ENCODE results near the gene SLC12A5.
A peak's percentile ranks its signal among the peaks of the same experiment; 100 is the strongest.
"Not testable (repeated sequence)": the region's sequence is repeated elsewhere in the genome, so short reads cannot be mapped to it uniquely, and the experiment has no call there.

The SLC12A5 gene

DNA sequence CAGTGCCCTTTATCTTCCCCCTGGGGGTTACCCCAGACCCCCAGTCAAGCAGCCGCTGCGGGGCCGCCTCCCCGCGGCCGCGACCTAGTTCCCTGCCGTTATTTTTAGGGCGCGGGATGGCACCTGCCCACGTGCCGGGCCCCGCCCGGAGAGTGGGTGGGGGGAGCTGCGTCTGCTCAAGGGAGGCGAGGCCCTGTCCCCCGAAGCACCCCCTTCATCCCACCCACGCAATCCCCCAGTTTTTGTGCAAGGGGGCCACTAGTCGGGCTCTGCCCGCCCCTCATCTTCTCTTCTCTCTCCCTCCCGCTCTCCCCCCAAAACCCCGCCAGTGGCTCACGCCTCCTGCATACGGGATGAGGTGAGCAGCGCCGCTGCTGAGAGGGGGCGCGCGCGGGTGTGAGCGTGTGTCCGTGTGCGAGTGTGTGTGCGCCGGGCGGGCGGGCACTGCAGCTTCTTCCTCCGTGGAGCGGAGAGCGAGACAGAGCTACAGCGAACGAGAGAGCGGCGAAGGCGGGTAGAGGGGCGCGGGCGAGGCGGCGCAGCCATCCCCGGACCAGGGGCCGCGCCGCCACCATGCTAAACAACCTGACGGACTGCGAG, at the start of gene SLC12A5:
Gene SLC12A5, plus strand, starts transcription at position 444 of the 600 bp plus-strand sequence. Its CDS starts 130 bp downstream, at position 574.
- no peak within 1 kb of the TSS for H3K27ac ChIP-seq (ENCODE audit: low read depth, low read length)
- peaks cover 100% of the 10 kb centered on the region for H3K27me3 ChIP-seq (ENCODE audit: control insufficient read depth, insufficient read depth, low read length)
- H3K4me1 ChIP-seq (ENCODE audit: control insufficient read depth, insufficient read depth, low read length) = peaks cover 16% of the 10 kb centered on the region; the same call in 1 of the 2 replicates
- no peak within 1 kb of the TSS for H3K9ac ChIP-seq (ENCODE audit: low read depth, low read length)
- peak within 1 kb of the TSS; percentile 33; the same call in 1 of the 2 replicates for H3K4me3 ChIP-seq (ENCODE audit: low read depth, low read length)
- H3K9me3 ChIP-seq (ENCODE audit: control insufficient read depth, insufficient read depth, low read length) = no peaks in the 10 kb centered on the region
- H3K36me3 ChIP-seq (ENCODE audit: control insufficient read depth, insufficient read depth, low read length) = no peaks in the 10 kb centered on the region

DNA sequence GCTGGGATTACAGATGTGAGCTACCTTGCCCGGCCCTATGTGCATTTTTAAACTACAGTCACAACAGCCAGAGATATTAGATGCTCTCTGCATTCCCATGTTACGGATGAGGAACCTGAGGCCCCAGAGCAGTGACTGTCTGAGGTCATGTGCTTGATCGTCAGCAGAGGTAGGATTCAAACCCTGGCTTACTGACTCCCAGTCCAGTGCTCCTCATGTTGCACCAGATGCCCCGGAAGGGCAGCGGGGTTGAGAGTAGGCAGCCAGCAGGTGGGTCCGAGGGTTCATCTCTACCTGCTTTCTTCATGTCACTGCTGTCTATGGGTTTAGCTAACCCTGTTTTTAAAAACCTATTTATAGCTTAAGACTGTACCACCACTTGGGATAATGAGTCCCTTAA, 47.8 kb upstream of the SLC12A5 start:
- Histone ChIP-seq H3K9ac (ENCODE audit: low read depth, low read length) (no peak overlapping the region), H3K4me1 (ENCODE audit: control insufficient read depth, insufficient read depth, low read length) (peaks cover 10% of the 10 kb centered on the region), H3K4me3 (ENCODE audit: low read depth, low read length) (no peak overlapping the region), H3K27me3 (ENCODE audit: control insufficient read depth, insufficient read depth, low read length) (no peaks in the 10 kb centered on the region), H3K36me3 (ENCODE audit: control insufficient read depth, insufficient read depth, low read length) (no peaks in the 10 kb centered on the region), H3K9me3 (ENCODE audit: control insufficient read depth, insufficient read depth, low read length) (no peaks in the 10 kb centered on the region), H3K27ac (ENCODE audit: low read depth, low read length) (no peak overlapping the region)

DNA sequence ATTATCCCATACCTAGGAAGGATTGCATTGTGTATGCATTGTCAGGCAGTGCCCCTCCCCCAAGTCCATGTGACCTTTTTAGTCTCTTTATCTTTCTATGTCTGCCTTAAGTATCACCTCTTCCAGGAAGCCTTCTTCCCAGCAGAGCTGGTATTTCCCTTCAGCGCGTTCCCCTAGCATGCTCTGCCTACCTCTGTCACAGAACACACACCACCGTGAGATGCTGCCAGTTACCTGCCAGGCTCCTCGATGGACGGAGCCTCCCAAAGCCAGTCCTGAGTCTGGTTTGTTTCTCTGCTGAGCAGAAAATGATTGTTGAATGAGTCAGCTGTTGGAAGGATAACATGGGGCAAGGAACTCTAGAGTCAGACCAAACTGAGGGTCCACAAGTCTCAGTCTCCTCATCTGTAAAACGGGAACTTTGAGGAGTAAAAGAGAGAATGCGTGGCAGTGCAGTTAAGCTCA, 45.7 kb upstream of the SLC12A5 start:
- Histone ChIP-seq H3K9ac (ENCODE audit: low read depth, low read length) (0 out of 2 replicates have a peak overlapping the region, but pooled peaks have one; percentile 47), H3K27me3 (ENCODE audit: control insufficient read depth, insufficient read depth, low read length) (no peaks in the 10 kb centered on the region), H3K27ac (ENCODE audit: low read depth, low read length) (no peak overlapping the region), H3K36me3 (ENCODE audit: control insufficient read depth, insufficient read depth, low read length) (no peaks in the 10 kb centered on the region), H3K4me3 (ENCODE audit: low read depth, low read length) (no peak overlapping the region), H3K9me3 (ENCODE audit: control insufficient read depth, insufficient read depth, low read length) (no peaks in the 10 kb centered on the region), H3K4me1 (ENCODE audit: control insufficient read depth, insufficient read depth, low read length) (peaks cover 10% of the 10 kb centered on the region)

DNA sequence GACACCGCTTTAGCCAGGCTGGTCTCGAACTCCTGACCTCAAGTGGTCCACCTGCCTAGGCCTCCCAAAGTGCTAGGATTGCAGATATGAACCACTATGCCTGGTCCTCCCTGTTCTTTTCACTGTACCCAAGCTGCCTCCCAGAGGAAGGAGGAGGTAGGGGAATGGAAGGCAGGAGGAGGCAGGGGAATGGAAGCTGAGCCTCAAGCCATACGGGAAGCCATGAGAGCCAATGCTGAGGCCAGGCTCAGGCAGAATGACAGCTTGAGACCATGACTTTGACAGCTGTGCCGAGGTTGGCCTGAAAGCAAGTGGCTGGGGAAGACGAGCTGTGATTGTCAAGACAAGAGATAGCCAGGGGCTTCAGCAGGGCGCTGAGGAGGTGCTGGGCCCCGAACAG, 43.4 kb upstream of the SLC12A5 start:
- no peak overlapping the region for H3K4me3 ChIP-seq (ENCODE audit: low read depth, low read length)
- H3K36me3 ChIP-seq (ENCODE audit: control insufficient read depth, insufficient read depth, low read length) = no peaks in the 10 kb centered on the region
- no peak overlapping the region for H3K27ac ChIP-seq (ENCODE audit: low read depth, low read length)
- H3K27me3 ChIP-seq (ENCODE audit: control insufficient read depth, insufficient read depth, low read length) = no peaks in the 10 kb centered on the region
- H3K9ac ChIP-seq (ENCODE audit: low read depth, low read length) = no peak overlapping the region
- H3K4me1 ChIP-seq (ENCODE audit: control insufficient read depth, insufficient read depth, low read length) = peaks cover 10% of the 10 kb centered on the region
- H3K9me3 ChIP-seq (ENCODE audit: control insufficient read depth, insufficient read depth, low read length) = no peaks in the 10 kb centered on the region

DNA sequence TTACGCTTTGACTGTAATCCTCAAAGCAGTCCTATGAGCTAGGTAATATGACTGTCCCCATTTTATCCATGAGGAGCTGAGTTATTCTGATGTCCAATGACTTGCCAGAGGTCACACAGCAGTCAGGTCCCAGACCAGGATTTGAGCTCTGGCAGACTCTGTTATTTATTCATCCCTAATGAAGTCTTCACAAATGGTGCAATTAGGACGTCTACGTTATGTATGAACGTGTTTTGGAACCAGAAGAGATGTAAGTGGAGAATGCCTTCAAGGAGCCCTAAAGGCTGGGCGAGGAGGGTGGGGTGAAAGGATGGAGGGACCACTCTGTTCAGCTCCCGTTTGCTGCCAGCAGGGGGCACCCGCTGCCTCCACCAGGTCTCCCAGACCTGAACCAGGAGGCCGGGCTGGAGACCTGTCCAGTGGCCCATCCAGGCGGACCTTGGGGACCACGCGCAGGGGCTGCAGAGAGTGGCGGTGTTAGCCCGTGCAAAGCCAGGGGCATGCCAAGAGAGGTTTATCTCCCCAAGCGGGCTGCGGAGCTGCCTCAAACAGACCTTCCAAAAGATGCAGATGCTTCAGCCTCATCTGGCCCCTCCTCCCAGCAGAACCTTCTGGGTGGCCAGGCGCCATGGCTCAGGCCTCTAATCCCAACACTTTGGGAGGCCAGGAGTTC, 41.8 kb upstream of the SLC12A5 start:
- H3K4me1 ChIP-seq (ENCODE audit: control insufficient read depth, insufficient read depth, low read length) = peaks cover 10% of the 10 kb centered on the region

DNA sequence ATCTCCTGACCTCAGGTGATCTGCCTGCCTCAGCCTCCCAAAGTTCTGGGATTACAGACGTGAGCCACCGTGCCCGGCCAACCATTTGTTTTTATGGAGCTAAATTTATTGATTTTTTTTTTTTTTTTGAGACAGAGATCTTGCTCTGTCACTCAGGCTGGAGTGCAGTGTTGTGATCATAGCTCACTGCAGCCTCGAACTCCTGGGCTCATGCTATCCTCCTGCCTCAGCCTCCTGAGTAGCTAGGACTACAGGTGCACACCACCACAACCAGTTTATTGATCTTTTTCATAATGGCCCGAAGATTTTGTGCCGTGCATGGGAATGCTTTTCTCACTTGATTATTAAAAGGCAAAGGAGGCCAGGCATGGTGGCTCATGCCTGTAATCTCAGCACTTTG, 40.2 kb upstream of the SLC12A5 start:
- not testable (repeated sequence) for H3K9me3 ChIP-seq (ENCODE audit: control insufficient read depth, insufficient read depth, low read length); H3K4me3 ChIP-seq (ENCODE audit: low read depth, low read length); H3K27me3 ChIP-seq (ENCODE audit: control insufficient read depth, insufficient read depth, low read length); H3K36me3 ChIP-seq (ENCODE audit: control insufficient read depth, insufficient read depth, low read length); H3K27ac ChIP-seq (ENCODE audit: low read depth, low read length); H3K4me1 ChIP-seq (ENCODE audit: control insufficient read depth, insufficient read depth, low read length); H3K9ac ChIP-seq (ENCODE audit: low read depth, low read length)

More for the DNA sequence above, 41.8 kb upstream of the SLC12A5 start:
- H3K27ac ChIP-seq (ENCODE audit: low read depth, low read length) = no peak overlapping the region
- H3K4me3 ChIP-seq (ENCODE audit: low read depth, low read length) = no peak overlapping the region
- H3K36me3 ChIP-seq (ENCODE audit: control insufficient read depth, insufficient read depth, low read length) = no peaks in the 10 kb centered on the region
- H3K27me3 ChIP-seq (ENCODE audit: control insufficient read depth, insufficient read depth, low read length) = no peaks in the 10 kb centered on the region
- no peak overlapping the region for H3K9ac ChIP-seq (ENCODE audit: low read depth, low read length)
- no peaks in the 10 kb centered on the region for H3K9me3 ChIP-seq (ENCODE audit: control insufficient read depth, insufficient read depth, low read length)

DNA sequence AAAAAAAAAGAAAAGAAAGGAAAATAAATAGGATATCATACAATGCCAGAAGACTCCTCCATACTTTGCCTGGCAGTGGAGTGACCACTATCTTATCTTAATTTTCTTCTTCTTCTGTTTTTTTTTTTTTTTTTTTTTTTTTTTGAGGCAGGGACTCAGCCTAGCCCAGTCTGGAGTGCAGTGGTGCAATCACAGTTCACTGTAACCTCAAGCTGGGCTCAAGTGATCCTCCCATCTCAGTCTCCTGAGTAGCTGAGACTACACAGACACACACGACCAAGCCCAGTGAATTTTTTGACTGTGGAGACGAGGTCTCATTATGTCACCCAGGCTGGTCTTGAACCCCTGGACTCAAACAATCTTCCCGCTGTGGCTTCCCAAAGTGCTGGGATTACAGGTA, 37.4 kb upstream of the SLC12A5 start:
- Histone ChIP-seq H3K9me3 (ENCODE audit: control insufficient read depth, insufficient read depth, low read length) (no peaks in the 10 kb centered on the region), H3K27ac (ENCODE audit: low read depth, low read length) (no peak overlapping the region), H3K36me3 (ENCODE audit: control insufficient read depth, insufficient read depth, low read length) (no peaks in the 10 kb centered on the region), H3K4me3 (ENCODE audit: low read depth, low read length) (no peak overlapping the region), H3K4me1 (ENCODE audit: control insufficient read depth, insufficient read depth, low read length) (peaks cover 10% of the 10 kb centered on the region), H3K27me3 (ENCODE audit: control insufficient read depth, insufficient read depth, low read length) (no peaks in the 10 kb centered on the region), H3K9ac (ENCODE audit: low read depth, low read length) (no peak overlapping the region)

DNA sequence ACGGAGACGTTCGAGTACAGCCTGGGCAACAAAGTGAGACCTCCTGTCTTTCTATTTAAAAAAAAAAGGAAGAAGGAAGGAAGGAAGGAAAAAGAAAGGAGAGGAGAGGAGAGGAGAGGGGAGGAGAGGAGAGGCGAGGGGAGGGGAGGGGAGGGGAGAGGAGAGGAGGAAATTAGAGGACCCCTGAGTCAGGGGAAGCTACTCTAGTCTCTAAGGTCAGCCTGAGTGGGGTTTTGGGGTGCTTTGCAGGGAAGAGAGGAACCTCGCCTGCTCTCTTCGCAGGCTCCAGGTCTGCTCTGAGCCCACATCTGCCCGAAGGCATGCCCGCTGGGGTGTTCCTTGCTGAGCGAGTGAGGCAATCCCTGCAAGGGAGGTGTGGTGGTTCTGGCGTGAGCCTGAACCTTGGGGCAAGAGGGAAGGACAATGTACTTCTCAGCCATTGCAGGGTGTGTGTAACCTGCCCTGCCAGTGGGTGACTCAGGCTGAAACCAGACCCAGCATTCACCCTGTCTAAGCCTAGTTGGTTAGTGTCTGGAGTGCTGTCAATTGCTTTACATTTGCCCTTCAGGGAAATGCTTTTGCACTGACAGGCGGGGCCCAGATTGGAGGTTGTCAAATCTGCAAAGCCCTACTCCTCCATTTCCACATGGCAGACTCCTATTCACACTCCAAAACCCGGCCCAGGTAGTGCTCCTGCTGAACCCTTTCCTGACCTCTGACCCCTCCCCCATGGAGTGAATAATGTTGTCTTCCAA, 35.6 kb upstream of the SLC12A5 start:
- Histone ChIP-seq H3K9ac (ENCODE audit: low read depth, low read length) (no peak overlapping the region), H3K4me3 (ENCODE audit: low read depth, low read length) (no peak overlapping the region), H3K9me3 (ENCODE audit: control insufficient read depth, insufficient read depth, low read length) (no peaks in the 10 kb centered on the region), H3K27ac (ENCODE audit: low read depth, low read length) (no peak overlapping the region), H3K27me3 (ENCODE audit: control insufficient read depth, insufficient read depth, low read length) (no peaks in the 10 kb centered on the region), H3K36me3 (ENCODE audit: control insufficient read depth, insufficient read depth, low read length) (no peaks in the 10 kb centered on the region), H3K4me1 (ENCODE audit: control insufficient read depth, insufficient read depth, low read length) (peaks cover 10% of the 10 kb centered on the region)

DNA sequence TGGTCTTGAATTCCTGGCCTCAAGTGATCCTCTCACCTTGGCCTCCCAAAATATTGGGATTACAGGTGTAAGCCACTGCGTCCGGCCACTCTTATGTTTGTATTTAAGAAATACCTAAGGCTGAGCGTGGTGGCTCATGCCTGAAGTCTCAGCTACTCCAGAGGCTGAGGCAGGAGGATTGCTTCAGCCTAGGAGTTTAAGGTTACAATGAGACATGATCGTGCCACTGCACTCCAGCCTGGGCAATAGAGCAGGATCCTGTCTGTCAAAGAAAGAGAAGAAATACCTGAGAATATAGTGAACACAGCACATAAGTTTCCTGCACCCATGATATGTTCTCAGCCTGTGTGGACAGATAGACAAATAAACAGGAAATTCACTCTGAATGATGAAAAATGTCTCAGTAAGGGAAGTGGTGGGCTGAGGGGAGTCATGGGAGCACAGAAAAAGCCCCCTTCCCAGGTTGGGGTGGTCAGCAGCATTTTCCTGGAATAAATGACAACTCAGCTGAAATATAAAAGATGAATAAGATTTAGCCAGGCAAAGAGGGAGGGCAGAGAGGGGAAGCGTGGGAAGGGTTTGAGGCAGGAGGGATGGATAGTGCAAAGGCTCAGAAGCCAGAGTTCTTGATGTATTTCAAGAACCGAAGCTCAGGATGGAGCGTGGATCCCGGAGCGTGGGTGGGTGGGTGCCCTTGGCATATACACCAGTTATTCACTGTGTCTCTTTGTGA, 34.1 kb upstream of the SLC12A5 start:
- Histone ChIP-seq H3K9ac (ENCODE audit: low read depth, low read length) (no peak overlapping the region), H3K4me3 (ENCODE audit: low read depth, low read length) (no peak overlapping the region), H3K27me3 (ENCODE audit: control insufficient read depth, insufficient read depth, low read length) (no peaks in the 10 kb centered on the region), H3K4me1 (ENCODE audit: control insufficient read depth, insufficient read depth, low read length) (peaks cover 10% of the 10 kb centered on the region), H3K27ac (ENCODE audit: low read depth, low read length) (no peak overlapping the region), H3K9me3 (ENCODE audit: control insufficient read depth, insufficient read depth, low read length) (no peaks in the 10 kb centered on the region), H3K36me3 (ENCODE audit: control insufficient read depth, insufficient read depth, low read length) (no peaks in the 10 kb centered on the region)

DNA sequence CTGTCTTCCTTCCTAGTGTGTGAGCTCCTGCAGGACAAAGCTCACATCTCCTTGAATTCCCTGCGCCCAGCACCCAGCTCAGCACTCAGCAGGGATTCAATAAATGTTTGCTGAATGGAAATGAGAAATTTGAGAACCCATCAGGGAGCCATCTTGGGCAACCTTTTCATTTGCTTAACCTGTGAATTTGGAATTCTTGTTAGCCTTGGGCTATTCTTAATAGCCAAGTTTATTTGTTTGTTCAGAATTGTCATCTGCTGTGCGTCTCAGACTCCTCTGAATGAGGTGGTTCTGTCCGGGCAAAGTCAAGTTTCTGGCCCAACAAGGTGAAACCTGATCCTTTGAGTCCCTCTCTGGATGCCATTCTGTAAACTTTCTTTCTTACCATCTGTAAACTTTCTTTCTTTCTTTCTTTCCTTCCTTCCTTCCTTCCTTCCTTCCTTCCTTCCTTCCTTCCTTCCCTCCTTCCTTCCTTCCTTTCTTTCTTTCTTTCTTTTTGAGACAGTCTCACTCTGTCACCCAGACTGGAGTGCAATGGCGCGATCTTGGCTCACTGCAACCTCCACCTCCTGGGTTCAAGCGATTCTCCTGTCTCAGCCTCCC, 33.4 kb upstream of the SLC12A5 start:
- not testable (repeated sequence) for H3K9ac ChIP-seq (ENCODE audit: low read depth, low read length); H3K27ac ChIP-seq (ENCODE audit: low read depth, low read length); H3K27me3 ChIP-seq (ENCODE audit: control insufficient read depth, insufficient read depth, low read length); H3K4me3 ChIP-seq (ENCODE audit: low read depth, low read length); H3K9me3 ChIP-seq (ENCODE audit: control insufficient read depth, insufficient read depth, low read length); H3K36me3 ChIP-seq (ENCODE audit: control insufficient read depth, insufficient read depth, low read length)
- peaks cover 15% of the 10 kb centered on the region for H3K4me1 ChIP-seq (ENCODE audit: control insufficient read depth, insufficient read depth, low read length)

All from HUES48 (cell line).